Neural progenitor cell (in vitro differentiated cells): ENCODE data around the gene STN1. TPM values are rescaled to one million over a fixed set of nuclear protein-coding genes. Genes with fewer than 3 reads are reported as not detected.

ENCODE experiments used
- DNase-seq: peaks from one replicate; pipeline ENCODE4 v3.0.0-alpha.2; 2016; ENCODE audit warnings: low spot score
- H2AFZ ChIP-seq: fragments of 200-600 bp; sonication (generic); replicated peaks from 2 replicates; pipeline ENCODE4 v1.6.1; 2016; ENCODE audit warnings: antibody characterized with exemption
- H3F3A ChIP-seq: fragments of 200-600 bp; sonication (generic); 2 replicates; pipeline ENCODE4 v1.6.1; 2016; ENCODE audit warnings: antibody characterized with exemption, low read depth
- H3K27ac ChIP-seq: fragments of 200-600 bp; sonication (generic); 2 replicates; pipeline ENCODE4 v1.5.1; 2016; ENCODE audit warnings: mild to moderate bottlenecking
- H3K27me3 ChIP-seq: fragments of 200-600 bp; sonication (generic); 2 replicates; pipeline ENCODE4 v1.6.1; 2016; ENCODE audit warnings: mild to moderate bottlenecking, moderate library complexity
- H3K36me3 ChIP-seq: fragments of 200-600 bp; sonication (generic); 2 replicates; pipeline ENCODE4 v1.5.1; 2016
- H3K4me1 ChIP-seq: fragments of 200-600 bp; sonication (generic); 2 replicates; pipeline ENCODE4 v1.6.1; 2016; ENCODE audit warnings: mixed run types
- H3K4me2 ChIP-seq: fragments of 200-600 bp; sonication (generic); 2 replicates; pipeline ENCODE4 v1.6.1; 2016
- H3K4me3 ChIP-seq: fragments of 200-600 bp; sonication (generic); 2 replicates; pipeline ENCODE4 v1.5.1; 2016
- H3K79me2 ChIP-seq: fragments of 200-600 bp; sonication (generic); 2 replicates; pipeline ENCODE4 v1.6.1; 2016; ENCODE audit warnings: low read depth
- H3K9ac ChIP-seq: fragments of 200-600 bp; sonication (generic); 2 replicates; pipeline ENCODE4 v1.6.1; 2016
- H3K9me3 ChIP-seq: fragments of 200-600 bp; sonication (generic); 2 replicates; pipeline ENCODE4 v1.5.1; 2016; ENCODE audit warnings: low read depth
- H4K20me1 ChIP-seq: fragments of 200-600 bp; sonication (generic); 2 replicates; pipeline ENCODE4 v1.6.1; 2016; ENCODE audit warnings: low read depth
- H3K27ac Mint-ChIP-seq: 3 replicates; pipeline ENCODE4 v1.8.0; 2021; ENCODE audit warnings: mixed read lengths
- H3K27me3 Mint-ChIP-seq: 2 replicates; pipeline ENCODE4 v1.8.0; 2022; ENCODE audit warnings: low read depth, mild to moderate bottlenecking, inconsistent platforms, moderate library complexity, mixed read lengths; ENCODE audit not compliant: insufficient read depth
- H3K36me3 Mint-ChIP-seq: 3 replicates; pipeline ENCODE4 v1.8.0; 2021; ENCODE audit warnings: mixed read lengths
- H3K4me1 Mint-ChIP-seq: 3 replicates; pipeline ENCODE4 v1.8.0; 2021; ENCODE audit warnings: mixed read lengths
- H3K4me3 Mint-ChIP-seq: 3 replicates; pipeline ENCODE4 v1.8.0; 2021; ENCODE audit warnings: mild to moderate bottlenecking, moderate library complexity, mixed read lengths
- H3K9me3 Mint-ChIP-seq: 3 replicates; pipeline ENCODE4 v1.8.0; 2020; ENCODE audit warnings: mixed read lengths
- EZH2 ChIP-seq: fragments of 200-600 bp; sonication (generic); IDR thresholded peaks from 2 replicates; pipeline ENCODE4 v1.6.1; 2017; ENCODE audit warnings: antibody characterized with exemption, mild to moderate bottlenecking, moderate library complexity
- EZH2phosphoT487 ChIP-seq: fragments of 200-600 bp; sonication (generic); IDR thresholded peaks from 2 replicates; pipeline ENCODE4 v1.6.1; 2017; ENCODE audit warnings: antibody characterized with exemption
- total RNA-seq: library from RNA; depleted of rRNA; stranded (reverse); fragments of >200 nt; gene quantifications from 2 replicates; pipeline ENCODE4 v1.2.3, GENCODE V29; 2015; ENCODE audit warnings: low replicate concordance
- TF ChIP-seq, protein P1 (sequence below): fragments of 200-600 bp; sonication (generic); IDR thresholded peaks from 2 replicates; pipeline ENCODE4 v1.5.1; 2017; ENCODE audit warnings: antibody characterized with exemption, mild to moderate bottlenecking

The STN1 gene
- total RNA-seq, 1 donor from 2014 or later, result 32.0 TPM

GRCh38 chr10:103855852-103856796, 61.9 kb downstream of the STN1 start:
- H3K9ac ChIP-seq, result no peak overlapping the region
- DNase-seq, result peak; percentile 49
- peaks cover 23% of the 10 kb centered on the region for H4K20me1 ChIP-seq
- H3K27me3 ChIP-seq, result peaks cover 69% of the 10 kb centered on the region
- H2AFZ ChIP-seq, result peak overlapping the region; percentile 78
- no peaks in the 10 kb centered on the region for H3K9me3 ChIP-seq
- no peaks in the 10 kb centered on the region for H3K36me3 ChIP-seq
- H3K27ac Mint-ChIP-seq, result peak overlapping the region; percentile 64
- peaks cover 18% of the 10 kb centered on the region for H3K4me1 ChIP-seq
- H3K4me3 ChIP-seq, result peak overlapping the region; percentile 67
- H3K79me2 ChIP-seq, result no peaks in the 10 kb centered on the region
- H3K4me2 ChIP-seq, result peak overlapping the region; percentile 93
- H3K4me3 Mint-ChIP-seq, result peak overlapping the region; percentile 88
- H3F3A ChIP-seq, result peaks cover 18% of the 10 kb centered on the region
- no peaks in the 10 kb centered on the region for H3K9me3 Mint-ChIP-seq
- peaks cover 10% of the 10 kb centered on the region for H3K27me3 Mint-ChIP-seq
- peaks cover 44% of the 10 kb centered on the region for H3K4me1 Mint-ChIP-seq
- no peak for TF ChIP-seq EZH2phosphoT487
- TF ChIP-seq, protein P1, sequence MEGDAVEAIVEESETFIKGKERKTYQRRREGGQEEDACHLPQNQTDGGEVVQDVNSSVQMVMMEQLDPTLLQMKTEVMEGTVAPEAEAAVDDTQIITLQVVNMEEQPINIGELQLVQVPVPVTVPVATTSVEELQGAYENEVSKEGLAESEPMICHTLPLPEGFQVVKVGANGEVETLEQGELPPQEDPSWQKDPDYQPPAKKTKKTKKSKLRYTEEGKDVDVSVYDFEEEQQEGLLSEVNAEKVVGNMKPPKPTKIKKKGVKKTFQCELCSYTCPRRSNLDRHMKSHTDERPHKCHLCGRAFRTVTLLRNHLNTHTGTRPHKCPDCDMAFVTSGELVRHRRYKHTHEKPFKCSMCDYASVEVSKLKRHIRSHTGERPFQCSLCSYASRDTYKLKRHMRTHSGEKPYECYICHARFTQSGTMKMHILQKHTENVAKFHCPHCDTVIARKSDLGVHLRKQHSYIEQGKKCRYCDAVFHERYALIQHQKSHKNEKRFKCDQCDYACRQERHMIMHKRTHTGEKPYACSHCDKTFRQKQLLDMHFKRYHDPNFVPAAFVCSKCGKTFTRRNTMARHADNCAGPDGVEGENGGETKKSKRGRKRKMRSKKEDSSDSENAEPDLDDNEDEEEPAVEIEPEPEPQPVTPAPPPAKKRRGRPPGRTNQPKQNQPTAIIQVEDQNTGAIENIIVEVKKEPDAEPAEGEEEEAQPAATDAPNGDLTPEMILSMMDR, result no peak
- TF ChIP-seq EZH2, result no peak
- no peak overlapping the region for H3K27ac ChIP-seq
- peaks cover 2% of the 10 kb centered on the region for H3K36me3 Mint-ChIP-seq

- H3F3A ChIP-seq, result peaks cover 18% of the 10 kb centered on the region
- H3K27me3 ChIP-seq, result peaks cover 69% of the 10 kb centered on the region
- H3K36me3 Mint-ChIP-seq, result peaks cover 3% of the 10 kb centered on the region
- DNase-seq, result peak; percentile 83
- H3K9me3 ChIP-seq, result no peaks in the 10 kb centered on the region
- TF ChIP-seq, protein P1, result no peak
- TF ChIP-seq EZH2, result no peak
- TF ChIP-seq EZH2phosphoT487, result no peak
- no peaks in the 10 kb centered on the region for H3K9me3 Mint-ChIP-seq
- peak within 1 kb of the TSS; percentile 95 for H3K4me3 Mint-ChIP-seq
- H3K4me1 Mint-ChIP-seq, result peaks cover 47% of the 10 kb centered on the region
- H3K27ac ChIP-seq, result no peak within 1 kb of the TSS
- no peaks in the 10 kb centered on the region for H3K79me2 ChIP-seq
- peaks cover 12% of the 10 kb centered on the region for H3K27me3 Mint-ChIP-seq
- H3K27ac Mint-ChIP-seq, result peak within 1 kb of the TSS; percentile 80
- H4K20me1 ChIP-seq, result peaks cover 23% of the 10 kb centered on the region
- no peaks in the 10 kb centered on the region for H3K36me3 ChIP-seq
- peak within 1 kb of the TSS; percentile 78 for H2AFZ ChIP-seq
- H3K4me3 ChIP-seq, result peak within 1 kb of the TSS; percentile 67
- H3K4me2 ChIP-seq, result peak within 1 kb of the TSS; percentile 93
- peaks cover 18% of the 10 kb centered on the region for H3K4me1 ChIP-seq
- H3K9ac ChIP-seq, result no peak within 1 kb of the TSS
These were observed 62.6 kb downstream of the STN1 start, which contains the start of gene SH3PXD2A for GRCh38 chr10:103855424-103855823. Gene SH3PXD2A, minus strand, starts transcription at chr10:103855576. Its CDS starts 310 bp downstream, at chr10:103855266.

DNA sequence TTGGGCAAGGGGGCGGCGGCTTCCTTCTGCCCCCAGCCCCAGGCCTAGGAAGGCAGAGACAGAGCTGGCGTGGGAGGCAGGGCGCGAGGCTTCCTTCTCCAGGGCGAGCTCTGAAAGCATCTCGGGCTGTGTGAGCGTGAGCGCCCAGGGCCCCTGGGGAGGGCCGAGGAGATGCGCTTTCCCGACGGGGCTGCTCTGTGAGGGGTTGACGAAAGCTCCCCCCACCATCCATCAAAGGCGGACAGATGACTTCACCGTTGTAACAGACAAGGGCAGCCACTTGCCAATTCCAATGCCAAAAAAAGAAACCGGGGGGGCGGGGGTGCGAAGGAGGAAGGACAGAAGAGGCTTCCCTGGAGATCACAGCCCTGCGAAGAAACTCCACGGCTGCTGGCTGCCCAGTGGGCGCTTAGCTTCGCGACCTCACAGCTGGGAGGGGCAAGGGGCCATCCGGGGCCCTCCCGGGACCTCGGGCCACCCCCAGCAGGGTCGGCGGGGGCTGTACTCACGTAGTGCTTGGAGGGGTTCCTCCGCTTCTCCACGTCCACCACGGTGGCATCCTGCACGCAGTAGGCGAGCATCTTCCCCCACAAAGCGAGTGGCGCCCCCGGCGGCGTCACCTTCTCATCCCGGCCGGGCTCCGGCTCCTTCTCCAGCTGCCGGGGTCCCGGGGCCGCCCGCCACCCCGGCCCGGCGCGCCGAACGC, 63.1 kb downstream of the STN1 start:
- H3K4me3 Mint-ChIP-seq, result peak overlapping the region; percentile 95
- H3K27me3 Mint-ChIP-seq, result peaks cover 12% of the 10 kb centered on the region
- H3K36me3 Mint-ChIP-seq, result peaks cover 7% of the 10 kb centered on the region
- Histone ChIP-seq H4K20me1 (peaks cover 23% of the 10 kb centered on the region), H3K27ac (no peak overlapping the region), H3K79me2 (no peaks in the 10 kb centered on the region), H3F3A (peaks cover 18% of the 10 kb centered on the region), H3K4me2 (peak overlapping the region; percentile 93), H3K4me3 (peak overlapping the region; percentile 67), H3K27me3 (peaks cover 69% of the 10 kb centered on the region), H3K9me3 (no peaks in the 10 kb centered on the region), H3K36me3 (no peaks in the 10 kb centered on the region), H3K4me1 (peaks cover 18% of the 10 kb centered on the region), H2AFZ (peak overlapping the region; percentile 13), H3K9ac (no peak overlapping the region)
- H3K4me1 Mint-ChIP-seq, result peaks cover 51% of the 10 kb centered on the region
- peak overlapping the region; percentile 80 for H3K27ac Mint-ChIP-seq
- DNase-seq, result peak; percentile 63
- TF ChIP-seq EZH2 (no peak), EZH2phosphoT487 (peak; percentile 8)
- TF ChIP-seq, protein P1, result peak; percentile 47
- H3K9me3 Mint-ChIP-seq, result no peaks in the 10 kb centered on the region
